Measurements from ENCODE around the gene PARM1.

The PARM1 gene

DNA sequence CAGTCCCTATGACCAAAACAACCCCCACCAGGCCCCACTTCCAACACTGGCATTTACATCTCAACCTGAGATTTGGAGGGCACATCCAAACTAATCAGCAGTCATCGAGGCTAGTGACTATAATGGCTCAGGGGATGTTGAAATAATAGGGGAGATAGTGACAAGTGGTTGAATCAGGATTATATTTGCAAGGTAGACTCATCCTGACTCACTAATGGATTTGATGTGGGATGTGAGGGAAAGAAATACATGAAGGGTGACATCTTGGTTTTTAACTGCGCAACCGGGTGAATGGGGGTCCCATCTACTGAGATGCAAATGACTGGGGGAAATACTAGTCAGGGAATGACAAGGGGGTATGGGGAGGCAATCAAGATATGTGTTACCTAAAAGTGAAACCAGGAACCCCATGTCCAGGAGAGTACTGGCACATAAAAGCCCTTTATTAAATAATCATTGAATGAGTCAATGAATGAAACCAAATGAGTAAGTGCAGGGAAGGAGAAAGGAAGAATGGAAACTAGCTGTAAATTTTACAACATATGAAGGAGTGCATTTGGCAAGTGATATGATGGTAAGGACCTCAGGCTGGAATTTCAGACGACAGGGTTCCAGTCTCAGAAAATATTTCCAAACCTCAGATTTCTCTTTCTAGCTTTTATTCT is 78.3 kb downstream of the PARM1 start:
- TF ChIP-seq ZBTB8A (tag by site-specific recombination; IDR thresholded peaks at IDR 0.05) (no peak), ZNF76 (tag by site-specific recombination; IDR thresholded peaks at IDR 0.05; ENCODE audit: borderline replicate concordance, low read depth) (no peak), ZSCAN23 (tag by site-specific recombination; IDR thresholded peaks at IDR 0.05) (no peak), ZEB2 (tag by site-specific recombination; IDR thresholded peaks at IDR 0.05) (no peak), ZNF626 (tag by site-specific recombination; IDR thresholded peaks at IDR 0.05) (no peak), ZNF658 (tag by site-specific recombination; IDR thresholded peaks at IDR 0.05) (no peak), ZNF132 (tag by site-specific recombination; IDR thresholded peaks at IDR 0.05; ENCODE audit: borderline replicate concordance) (no peak), ZIC2 (tag by site-specific recombination; IDR thresholded peaks at IDR 0.05) (no peak), ZNF221 (tag by site-specific recombination; IDR thresholded peaks at IDR 0.05; ENCODE audit: borderline replicate concordance) (no peak), ZXDB (tag by site-specific recombination; IDR thresholded peaks at IDR 0.05) (no peak), ZNF791 (tag by site-specific recombination; IDR thresholded peaks at IDR 0.05) (no peak), ZNF596 (tag by site-specific recombination; IDR thresholded peaks at IDR 0.05) (no peak), ZNF146 (tag by site-specific recombination; IDR thresholded peaks at IDR 0.05) (no peak), OSR2 (tag by site-specific recombination; IDR thresholded peaks at IDR 0.05) (no peak)
- TF ChIP-seq, protein P1, sequence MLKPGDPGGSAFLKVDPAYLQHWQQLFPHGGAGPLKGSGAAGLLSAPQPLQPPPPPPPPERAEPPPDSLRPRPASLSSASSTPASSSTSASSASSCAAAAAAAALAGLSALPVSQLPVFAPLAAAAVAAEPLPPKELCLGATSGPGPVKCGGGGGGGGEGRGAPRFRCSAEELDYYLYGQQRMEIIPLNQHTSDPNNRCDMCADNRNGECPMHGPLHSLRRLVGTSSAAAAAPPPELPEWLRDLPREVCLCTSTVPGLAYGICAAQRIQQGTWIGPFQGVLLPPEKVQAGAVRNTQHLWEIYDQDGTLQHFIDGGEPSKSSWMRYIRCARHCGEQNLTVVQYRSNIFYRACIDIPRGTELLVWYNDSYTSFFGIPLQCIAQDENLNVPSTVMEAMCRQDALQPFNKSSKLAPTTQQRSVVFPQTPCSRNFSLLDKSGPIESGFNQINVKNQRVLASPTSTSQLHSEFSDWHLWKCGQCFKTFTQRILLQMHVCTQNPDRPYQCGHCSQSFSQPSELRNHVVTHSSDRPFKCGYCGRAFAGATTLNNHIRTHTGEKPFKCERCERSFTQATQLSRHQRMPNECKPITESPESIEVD (tag by site-specific recombination; IDR thresholded peaks at IDR 0.05) = no peak
- TF ChIP-seq, protein P2, sequence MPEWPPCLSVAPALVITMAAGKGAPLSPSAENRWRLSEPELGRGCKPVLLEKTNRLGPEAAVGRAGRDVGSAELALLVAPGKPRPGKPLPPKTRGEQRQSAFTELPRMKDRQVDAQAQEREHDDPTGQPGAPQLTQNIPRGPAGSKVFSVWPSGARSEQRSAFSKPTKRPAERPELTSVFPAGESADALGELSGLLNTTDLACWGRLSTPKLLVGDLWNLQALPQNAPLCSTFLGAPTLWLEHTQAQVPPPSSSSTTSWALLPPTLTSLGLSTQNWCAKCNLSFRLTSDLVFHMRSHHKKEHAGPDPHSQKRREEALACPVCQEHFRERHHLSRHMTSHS (tag by site-specific recombination; IDR thresholded peaks at IDR 0.05) = no peak
- TF ChIP-seq, protein P3, sequence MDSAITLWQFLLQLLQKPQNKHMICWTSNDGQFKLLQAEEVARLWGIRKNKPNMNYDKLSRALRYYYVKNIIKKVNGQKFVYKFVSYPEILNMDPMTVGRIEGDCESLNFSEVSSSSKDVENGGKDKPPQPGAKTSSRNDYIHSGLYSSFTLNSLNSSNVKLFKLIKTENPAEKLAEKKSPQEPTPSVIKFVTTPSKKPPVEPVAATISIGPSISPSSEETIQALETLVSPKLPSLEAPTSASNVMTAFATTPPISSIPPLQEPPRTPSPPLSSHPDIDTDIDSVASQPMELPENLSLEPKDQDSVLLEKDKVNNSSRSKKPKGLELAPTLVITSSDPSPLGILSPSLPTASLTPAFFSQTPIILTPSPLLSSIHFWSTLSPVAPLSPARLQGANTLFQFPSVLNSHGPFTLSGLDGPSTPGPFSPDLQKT (IDR thresholded peaks at IDR 0.05; ENCODE audit: borderline replicate concordance, low read depth, low read length) = no peak
- TF ChIP-seq, protein P4, sequence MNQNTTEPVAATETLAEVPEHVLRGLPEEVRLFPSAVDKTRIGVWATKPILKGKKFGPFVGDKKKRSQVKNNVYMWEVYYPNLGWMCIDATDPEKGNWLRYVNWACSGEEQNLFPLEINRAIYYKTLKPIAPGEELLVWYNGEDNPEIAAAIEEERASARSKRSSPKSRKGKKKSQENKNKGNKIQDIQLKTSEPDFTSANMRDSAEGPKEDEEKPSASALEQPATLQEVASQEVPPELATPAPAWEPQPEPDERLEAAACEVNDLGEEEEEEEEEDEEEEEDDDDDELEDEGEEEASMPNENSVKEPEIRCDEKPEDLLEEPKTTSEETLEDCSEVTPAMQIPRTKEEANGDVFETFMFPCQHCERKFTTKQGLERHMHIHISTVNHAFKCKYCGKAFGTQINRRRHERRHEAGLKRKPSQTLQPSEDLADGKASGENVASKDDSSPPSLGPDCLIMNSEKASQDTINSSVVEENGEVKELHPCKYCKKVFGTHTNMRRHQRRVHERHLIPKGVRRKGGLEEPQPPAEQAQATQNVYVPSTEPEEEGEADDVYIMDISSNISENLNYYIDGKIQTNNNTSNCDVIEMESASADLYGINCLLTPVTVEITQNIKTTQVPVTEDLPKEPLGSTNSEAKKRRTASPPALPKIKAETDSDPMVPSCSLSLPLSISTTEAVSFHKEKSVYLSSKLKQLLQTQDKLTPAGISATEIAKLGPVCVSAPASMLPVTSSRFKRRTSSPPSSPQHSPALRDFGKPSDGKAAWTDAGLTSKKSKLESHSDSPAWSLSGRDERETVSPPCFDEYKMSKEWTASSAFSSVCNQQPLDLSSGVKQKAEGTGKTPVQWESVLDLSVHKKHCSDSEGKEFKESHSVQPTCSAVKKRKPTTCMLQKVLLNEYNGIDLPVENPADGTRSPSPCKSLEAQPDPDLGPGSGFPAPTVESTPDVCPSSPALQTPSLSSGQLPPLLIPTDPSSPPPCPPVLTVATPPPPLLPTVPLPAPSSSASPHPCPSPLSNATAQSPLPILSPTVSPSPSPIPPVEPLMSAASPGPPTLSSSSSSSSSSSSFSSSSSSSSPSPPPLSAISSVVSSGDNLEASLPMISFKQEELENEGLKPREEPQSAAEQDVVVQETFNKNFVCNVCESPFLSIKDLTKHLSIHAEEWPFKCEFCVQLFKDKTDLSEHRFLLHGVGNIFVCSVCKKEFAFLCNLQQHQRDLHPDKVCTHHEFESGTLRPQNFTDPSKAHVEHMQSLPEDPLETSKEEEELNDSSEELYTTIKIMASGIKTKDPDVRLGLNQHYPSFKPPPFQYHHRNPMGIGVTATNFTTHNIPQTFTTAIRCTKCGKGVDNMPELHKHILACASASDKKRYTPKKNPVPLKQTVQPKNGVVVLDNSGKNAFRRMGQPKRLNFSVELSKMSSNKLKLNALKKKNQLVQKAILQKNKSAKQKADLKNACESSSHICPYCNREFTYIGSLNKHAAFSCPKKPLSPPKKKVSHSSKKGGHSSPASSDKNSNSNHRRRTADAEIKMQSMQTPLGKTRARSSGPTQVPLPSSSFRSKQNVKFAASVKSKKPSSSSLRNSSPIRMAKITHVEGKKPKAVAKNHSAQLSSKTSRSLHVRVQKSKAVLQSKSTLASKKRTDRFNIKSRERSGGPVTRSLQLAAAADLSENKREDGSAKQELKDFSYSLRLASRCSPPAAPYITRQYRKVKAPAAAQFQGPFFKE (tag by site-specific recombination; IDR thresholded peaks at IDR 0.05; ENCODE audit: borderline replicate concordance) = no peak
- H3K9me3 ChIP-seq (ENCODE audit: control insufficient read depth, insufficient read depth, low read depth, low read length) = no peaks in the 10 kb centered on the region
- ChIA-PET POLR2A (no interaction called here), CTCF (no interaction called here)
- no peak overlapping the region for H3K4me3 ChIP-seq (ENCODE audit: low read depth, low read length)
- H3K27ac ChIP-seq (ENCODE audit: extremely low read depth, low read depth, low read length) = no peak overlapping the region
- H3K36me3 ChIP-seq (ENCODE audit: control insufficient read depth in 2 of 2, insufficient read depth in 1 of 2, low read length in 2 of 2) = peaks cover 0 to 12% of the 10 kb centered on the region in 2 experiments; a peak in 1 of 3 replicates
- H3K4me1 ChIP-seq (ENCODE audit: control insufficient read depth, insufficient read depth, low read length) = no peaks in the 10 kb centered on the region
